Testis (tissue), 3 donors: ENCODE data around the gene B4GALT1. TPM values are rescaled to one million over a fixed set of nuclear protein-coding genes. Genes with fewer than 3 reads are reported as not detected.

ENCODE experiments used
- DNase-seq: peaks from one replicate; pipeline ENCODE4 v3.0.0-alpha.2; 2019
- H3K27ac ChIP-seq, 2 donors: fragments of 200-600 bp; sonication (generic); one replicate each; pipeline ENCODE4 v1.5.1; 2019
- H3K27me3 ChIP-seq: fragments of 200-600 bp; sonication (generic); one replicate; pipeline ENCODE4 v1.5.1; 2019
- H3K36me3 ChIP-seq: fragments of 200-600 bp; sonication (generic); one replicate; pipeline ENCODE4 v1.5.1; 2017; ENCODE audit warnings: low read depth; ENCODE audit errors: missing control alignments
- H3K4me1 ChIP-seq: fragments of 200-600 bp; sonication (generic); one replicate; pipeline ENCODE4 v1.5.1; 2019
- H3K4me3 ChIP-seq, 2 donors: fragments of 200-600 bp; sonication (generic); one replicate each; pipeline ENCODE4 v1.5.1; 2017 to 2019
- H3K9me3 ChIP-seq: fragments of 200-600 bp; sonication (generic); one replicate; pipeline ENCODE4 v1.5.1; 2017
- CTCF ChIP-seq, 3 experiments: fragments of 450-650 bp in 2 of 3; fragments of 200-600 bp in 1 of 3; sonication (generic) in 1 of 3; IDR thresholded peaks; one replicate each; pipeline ENCODE4 v1.5.1; 2016 to 2019; ENCODE audit warnings: antibody characterized with exemption in 3 of 3, mild to moderate bottlenecking in 2 of 3, moderate library complexity in 1 of 3
- POLR2A ChIP-seq: fragments of 450-650 bp; IDR thresholded peaks from one replicate; pipeline ENCODE4 v1.6.1; 2017; ENCODE audit warnings: antibody characterized with exemption, mild to moderate bottlenecking, moderate library complexity
- WGBS, 2 donors: methylation state at CpG; one replicate each; pipeline ENCODE4 v1.1.5; 2018; 5-methylcytosine and 5-hydroxymethylcytosine counted together
- intact Hi-C: fragments of 100-400 bp; cut with DNase I; formaldehyde crosslinking; loops from one replicate; pipeline ENCODE4 v1.15.1; 2023; ENCODE audit warnings: low total_unique reads
- polyA plus RNA-seq: library from polyadenylated mRNA; stranded (reverse); fragments of 350-450 nt; fragmentation: Illumina TruSeq; extraction: RNeasy Lipid Tissue Mini Kit (QIAGEN cat#74804); gene quantifications from one replicate; pipeline ENCODE4 v1.2.3, GENCODE V29; 2014; ENCODE audit warnings: low read depth, low replicate concordance; ENCODE audit not compliant: insufficient read depth
- total RNA-seq, 2 donors: library from RNA; depleted of rRNA; stranded (reverse); fragments of >200 nt; gene quantifications; one replicate each; pipeline ENCODE4 v1.2.3, GENCODE V29; 2016

B4GALT1 gene
- total and polyA plus RNA-seq, 3 donors from 2014 or later = 112 to 212 (median 192) TPM

GRCh38 chr9:33116860-33117259 lies 50.3 kb downstream of the B4GALT1 start:
- Histone ChIP-seq H3K36me3 (no peaks in the 10 kb centered on the region), H3K27ac (peak overlapping the region; percentile 19 to 34)

GRCh38 chr9:33114746-33115145 lies 52.4 kb downstream of the B4GALT1 start:
- intact Hi-C loops = no loop called here
- H3K4me3 ChIP-seq = no peak overlapping the region
- H3K9me3 ChIP-seq = no peaks in the 10 kb centered on the region
- H3K36me3 ChIP-seq = no peaks in the 10 kb centered on the region
- H3K4me1 ChIP-seq = no peaks in the 10 kb centered on the region
- DNase-seq = no peak
- TF ChIP-seq POLR2A (no peak), CTCF (IDR thresholded peaks at IDR 0.05) (no peak)
- H3K27ac ChIP-seq = no peak overlapping the region
- WGBS, 2 donors = 82 to 92% methylated on average over 3 of the region's 3 CpGs
- H3K27me3 ChIP-seq = no peaks in the 10 kb centered on the region

More at GRCh38 chr9:33116860-33117259, 50.3 kb downstream of the B4GALT1 start:
- intact Hi-C loops = no loop called here
- no peak overlapping the region for H3K4me3 ChIP-seq
- 24 to 50% methylated on average over 2 of the region's 2 CpGs for WGBS, 2 donors
- TF ChIP-seq CTCF (IDR thresholded peaks at IDR 0.05) (no peak), POLR2A (no peak)
- H3K9me3 ChIP-seq = no peaks in the 10 kb centered on the region
- no peaks in the 10 kb centered on the region for H3K27me3 ChIP-seq
- no peaks in the 10 kb centered on the region for H3K4me1 ChIP-seq
- DNase-seq = no peak

- H3K4me3 ChIP-seq = no peak overlapping the region
- H3K4me1 ChIP-seq = no peaks in the 10 kb centered on the region
- no peak for TF ChIP-seq CTCF (IDR thresholded peaks at IDR 0.05)
- no peaks in the 10 kb centered on the region for H3K9me3 ChIP-seq
- peak; percentile 4 for DNase-seq
- intact Hi-C loops = no loop called here
- no peak overlapping the region for H3K27ac ChIP-seq
- no peaks in the 10 kb centered on the region for H3K27me3 ChIP-seq
- 88 to 90% methylated on average over 11 of the region's 11 CpGs for WGBS, 2 donors
- H3K36me3 ChIP-seq = no peaks in the 10 kb centered on the region
These were observed 53.2 kb downstream of the B4GALT1 start for GRCh38 chr9:33113799-33114547.

- 79 to 87% methylated on average over 4 of the region's 4 CpGs for WGBS, 2 donors
- peak; percentile 10 for DNase-seq
- H3K27ac ChIP-seq = no peak overlapping the region
- peaks cover 6% of the 10 kb centered on the region for H3K4me1 ChIP-seq
- H3K4me3 ChIP-seq = no peak overlapping the region
- no peaks in the 10 kb centered on the region for H3K36me3 ChIP-seq
- no peaks in the 10 kb centered on the region for H3K27me3 ChIP-seq
- intact Hi-C loops = no loop called here
- TF ChIP-seq POLR2A = no peak
- no peak for TF ChIP-seq CTCF (IDR thresholded peaks at IDR 0.05)
- no peaks in the 10 kb centered on the region for H3K9me3 ChIP-seq
These were observed 55.0 kb downstream of the B4GALT1 start for GRCh38 chr9:33112094-33112493.

GRCh38 chr9:33111631-33112030 lies 55.5 kb downstream of the B4GALT1 start:
- peak; percentile 8 for DNase-seq
- 79 to 86% methylated on average over 5 of the region's 5 CpGs for WGBS, 2 donors
- no peaks in the 10 kb centered on the region for H3K36me3 ChIP-seq
- H3K4me3 ChIP-seq = no peak overlapping the region
- intact Hi-C loops = no loop called here
- no peaks in the 10 kb centered on the region for H3K27me3 ChIP-seq
- no peak for TF ChIP-seq CTCF (IDR thresholded peaks at IDR 0.05)
- TF ChIP-seq POLR2A = no peak
- H3K27ac ChIP-seq = no peak overlapping the region
- H3K4me1 ChIP-seq = peaks cover 11% of the 10 kb centered on the region
- no peaks in the 10 kb centered on the region for H3K9me3 ChIP-seq
